WTC11 (cell line): ENCODE measurements around the gene CNGA4.

Experiments
- IRF2 ChIP-seq: sonication (generic); formaldehyde crosslinking; IDR thresholded peaks from 2 replicates; pipeline ENCODE4 v1.8.0; 2022; ENCODE audit warnings: low read depth, missing genetic modification reagents, borderline replicate concordance
- TF ChIP-seq, protein P1 (sequence below): sonication (generic); formaldehyde crosslinking; IDR thresholded peaks from 2 replicates; pipeline ENCODE4 v1.8.0; 2022; ENCODE audit warnings: mild to moderate bottlenecking, missing genetic modification reagents
- TF ChIP-seq, protein P2 (sequence below): sonication (generic); formaldehyde crosslinking; IDR thresholded peaks from 2 replicates; pipeline ENCODE4 v1.8.1; 2023; ENCODE audit warnings: mild to moderate bottlenecking, missing genetic modification reagents, moderate library complexity

DNA sequence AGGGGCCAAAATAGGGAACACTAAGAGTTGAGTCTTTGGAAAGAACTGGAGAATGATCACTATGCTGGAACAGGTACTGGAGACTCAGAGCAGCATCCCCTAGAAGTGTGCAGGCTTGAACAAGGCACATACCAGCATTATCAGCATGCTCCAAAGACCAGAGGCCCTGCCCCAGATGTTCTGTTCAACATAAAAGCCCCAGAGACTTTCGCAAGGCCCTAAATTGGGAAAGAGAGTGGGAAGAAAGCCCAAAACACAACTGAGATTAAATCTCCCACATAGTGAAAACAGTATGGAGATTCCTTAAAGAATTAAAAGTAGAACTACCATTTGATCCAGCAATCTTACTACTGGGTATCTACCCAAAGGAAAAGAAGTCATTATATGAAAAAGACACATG is 9.4 kb downstream of the CNGA4 start:
- TF ChIP-seq, protein P1, sequence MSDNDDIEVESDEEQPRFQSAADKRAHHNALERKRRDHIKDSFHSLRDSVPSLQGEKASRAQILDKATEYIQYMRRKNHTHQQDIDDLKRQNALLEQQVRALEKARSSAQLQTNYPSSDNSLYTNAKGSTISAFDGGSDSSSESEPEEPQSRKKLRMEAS: no peak
- no peak for TF ChIP-seq IRF2 (CRISPR knock-in tag)
- TF ChIP-seq, protein P2, sequence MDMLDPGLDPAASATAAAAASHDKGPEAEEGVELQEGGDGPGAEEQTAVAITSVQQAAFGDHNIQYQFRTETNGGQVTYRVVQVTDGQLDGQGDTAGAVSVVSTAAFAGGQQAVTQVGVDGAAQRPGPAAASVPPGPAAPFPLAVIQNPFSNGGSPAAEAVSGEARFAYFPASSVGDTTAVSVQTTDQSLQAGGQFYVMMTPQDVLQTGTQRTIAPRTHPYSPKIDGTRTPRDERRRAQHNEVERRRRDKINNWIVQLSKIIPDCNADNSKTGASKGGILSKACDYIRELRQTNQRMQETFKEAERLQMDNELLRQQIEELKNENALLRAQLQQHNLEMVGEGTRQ (CRISPR knock-in tag): no peak
